ENCODE data around the gene HOXC9.

- TF ChIP-seq CTCF (conservative IDR thresholded peaks at IDR 0.05; ENCODE audit: low read depth, low read length) (no peak), EZH2 (IDR thresholded peaks at IDR 0.05; ENCODE audit: borderline replicate concordance, low read depth, low read length, poor library complexity, severe bottlenecking) (no peak)
Measured at GRCh38 chr12:54026640-54027441, 26.9 kb downstream of the HOXC9 start.
